ENCODE results near the gene ZNF750. TPM values are rescaled to one million over a fixed set of nuclear protein-coding genes. Genes with fewer than 3 reads are reported as not detected.

The ZNF750 gene
- total and polyA plus RNA-seq, 8 donors: 0.02 to 0.08 TPM; not detected in 6

- no peak for ATAC-seq
- intact Hi-C loops (cut with DNase I): no loop called here
- FAIRE-seq: no peak
- H3K4me1 ChIP-seq: no peaks in the 10 kb centered on the region
- no peak for TF ChIP-seq CTCF (IDR thresholded peaks at IDR 0.05)
- H3K27me3 ChIP-seq: no peaks in the 10 kb centered on the region
- no peak overlapping the region for H3K27ac ChIP-seq
- no peaks in the 10 kb centered on the region for H3K36me3 ChIP-seq
- WGBS, 2 donors: 94% methylated on average over 15 of the region's 15 CpGs
- no peaks in the 10 kb centered on the region for H3K9me3 ChIP-seq
- H3K4me3 ChIP-seq: no peak overlapping the region
- DNase-seq: peak in 2 of 6 donors; percentile 1 to 46
Observed at GRCh38 chr17:82803606-82804005, 36.2 kb downstream of the ZNF750 start.

- no peak overlapping the region for H3K27ac ChIP-seq
- no peak overlapping the region for H3K4me3 ChIP-seq
- intact Hi-C loops (cut with DNase I): no loop called here
- FAIRE-seq (no peak), ATAC-seq (no peak), DNase-seq (peak in 2 of 6 donors; percentile 0 to 9)
- no peaks in the 10 kb centered on the region for H3K9me3 ChIP-seq
- no peak for TF ChIP-seq CTCF (IDR thresholded peaks at IDR 0.05)
- 88 to 89% methylated on average over 9 of the region's 9 CpGs for WGBS, 2 donors
- no peaks in the 10 kb centered on the region for H3K36me3 ChIP-seq
- H3K4me1 ChIP-seq: no peaks in the 10 kb centered on the region
- H3K27me3 ChIP-seq: no peaks in the 10 kb centered on the region
Observed at GRCh38 chr17:82803185-82803584, 36.6 kb downstream of the ZNF750 start.

GRCh38 chr17:82802075-82802780, 37.6 kb downstream of the ZNF750 start:
- no peaks in the 10 kb centered on the region for H3K36me3 ChIP-seq
- DNase-seq: peak in 1 of 6 donors; percentile 10
- no peak for ATAC-seq
- H3K27me3 ChIP-seq: no peaks in the 10 kb centered on the region
- H3K9me3 ChIP-seq: no peaks in the 10 kb centered on the region
- WGBS, 2 donors: 94 to 97% methylated on average over 17 of the region's 17 CpGs
- FAIRE-seq: no peak
- intact Hi-C loops (cut with DNase I): no loop called here
- no peak overlapping the region for H3K4me3 ChIP-seq
- TF ChIP-seq CTCF (IDR thresholded peaks at IDR 0.05): no peak
- H3K4me1 ChIP-seq: no peaks in the 10 kb centered on the region
- no peak overlapping the region for H3K27ac ChIP-seq

- WGBS, 2 donors: 96% methylated on average over 63 of the region's 63 CpGs
- FAIRE-seq (no peak), ATAC-seq (no peak), DNase-seq (peak in 1 of 6 donors; percentile 28)
- Histone ChIP-seq H3K27me3 (no peaks in the 10 kb centered on the region), H3K36me3 (no peaks in the 10 kb centered on the region), H3K9me3 (no peaks in the 10 kb centered on the region), H3K4me1 (no peaks in the 10 kb centered on the region), H3K27ac (no peak overlapping the region), H3K4me3 (no peak overlapping the region)
- intact Hi-C loops (cut with DNase I): no loop called here
- no peak for TF ChIP-seq CTCF (IDR thresholded peaks at IDR 0.05)
Observed at GRCh38 chr17:82801377-82801970, 38.3 kb downstream of the ZNF750 start.

GRCh38 chr17:82800885-82801284, 38.9 kb downstream of the ZNF750 start:
- Histone ChIP-seq H3K9me3 (no peaks in the 10 kb centered on the region), H3K4me3 (no peak overlapping the region), H3K36me3 (no peaks in the 10 kb centered on the region), H3K27ac (no peak overlapping the region), H3K4me1 (no peaks in the 10 kb centered on the region), H3K27me3 (no peaks in the 10 kb centered on the region)
- WGBS, 2 donors: 97 to 99% methylated on average over 15 of the region's 15 CpGs
- TF ChIP-seq CTCF (IDR thresholded peaks at IDR 0.05): no peak
- no peak for FAIRE-seq
- DNase-seq: peak in 2 of 6 donors; percentile 10 to 35
- no peak for ATAC-seq
- intact Hi-C loops (cut with DNase I): no loop called here
